T-helper 17 cell (primary cell): ENCODE results near the gene ZNF138. TPM values are rescaled to one million over a fixed set of nuclear protein-coding genes. Genes with fewer than 3 reads are reported as not detected.
"Not testable (repeated sequence)": the region's sequence is repeated elsewhere in the genome, so short reads cannot be mapped to it uniquely, and the experiment has no call there.

Experiments
- ATAC-seq: fragments of 150-1000 bp; cut with Tn5 transposase; 2 replicates; pipeline ENCODE4 v1.10.0; 2021; ENCODE audit warnings: mild to moderate bottlenecking, moderate library complexity
- DNase-seq, 3 donors: peaks; one replicate each; pipeline versions ENCODE4 v3.0.0 to v3.0.0-alpha.2; 2020 to 2021
- H3K9me3 ChIP-seq: one replicate; pipeline ENCODE4 v1.7.0; 2013; ENCODE audit warnings: low read length, mild to moderate bottlenecking; ENCODE audit not compliant: control insufficient read depth, poor library complexity, severe bottlenecking
- H3K27ac Mint-ChIP-seq: one replicate; pipeline ENCODE4 v1.8.0; 2022; ENCODE audit warnings: mild to moderate bottlenecking, moderate library complexity, mixed read lengths
- H3K27me3 Mint-ChIP-seq: one replicate; pipeline ENCODE4 v1.8.0; 2022; ENCODE audit warnings: mixed read lengths
- H3K36me3 Mint-ChIP-seq: one replicate; pipeline ENCODE4 v1.8.0; 2022; ENCODE audit warnings: low read depth, mixed read lengths
- H3K4me1 Mint-ChIP-seq: one replicate; pipeline ENCODE4 v1.8.0; 2022; ENCODE audit warnings: mild to moderate bottlenecking, mixed read lengths
- H3K4me3 Mint-ChIP-seq: one replicate; pipeline ENCODE4 v1.8.0; 2022; ENCODE audit warnings: mild to moderate bottlenecking, moderate library complexity, mixed read lengths
- total RNA-seq, 4 donors: library from RNA in 2 of 4; stranded (reverse) in 2 of 4; gene quantifications; one replicate each; pipeline ENCODE4 v1.2.3 and lab custom pipeline; 2022 to 2026

The ZNF138 gene
- total RNA-seq (1 to 10 TPM; 7.4 to 7.6 TPM), total RNA-seq (lab: John Stamatoyannopoulos, UW) (15.5 to 15.8 reads per million in 2 donors)

DNA sequence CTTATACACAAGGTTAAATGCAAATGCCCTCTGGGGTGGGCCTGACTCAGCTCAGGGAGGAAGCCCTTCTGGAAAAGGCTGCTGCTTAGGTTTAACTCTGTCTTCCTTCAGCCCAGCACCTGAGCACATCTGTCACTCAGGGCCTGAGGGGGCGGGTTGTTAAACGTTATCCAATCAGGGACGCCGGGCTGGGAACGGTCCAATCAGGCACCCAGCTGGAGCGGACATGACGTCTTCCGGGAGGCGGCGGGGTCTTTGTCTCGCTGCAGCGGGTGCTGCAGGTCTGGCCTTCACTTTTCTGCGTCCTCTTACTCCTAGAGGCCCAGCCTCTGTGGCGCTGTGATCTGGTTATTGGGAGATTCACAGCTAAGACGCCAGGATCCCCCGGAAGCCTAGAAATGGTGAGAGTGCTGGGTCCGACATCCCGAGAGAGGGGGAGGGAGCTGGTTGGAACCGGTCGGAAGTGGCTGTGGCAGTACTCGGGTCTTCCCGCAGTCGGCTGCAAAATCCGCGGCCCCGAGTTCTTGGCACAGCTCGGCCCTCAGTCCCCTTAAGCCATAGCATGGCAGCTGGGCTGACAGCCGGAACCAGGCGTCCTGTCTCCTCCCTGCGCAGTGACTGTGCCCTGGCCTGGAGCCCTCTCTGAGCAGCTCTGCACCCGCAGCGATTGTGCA, at the start of gene ZNF138:
ZNF138 (plus strand) TSS at position 258 of the 674 bp plus-strand sequence; CDS start at position 399, 141 bp downstream.
- H3K4me3 Mint-ChIP-seq = peak within 1 kb of the TSS; percentile 96
- H3K36me3 Mint-ChIP-seq = no peaks in the 10 kb centered on the region
- peak; percentile 100 for ATAC-seq
- no peaks in the 10 kb centered on the region for H3K27me3 Mint-ChIP-seq
- H3K9me3 ChIP-seq = no peaks in the 10 kb centered on the region
- DNase-seq = peak; percentile 77 to 86 (median 85)
- peak within 1 kb of the TSS; percentile 96 for H3K27ac Mint-ChIP-seq
- peaks cover 20% of the 10 kb centered on the region for H3K4me1 Mint-ChIP-seq

DNA sequence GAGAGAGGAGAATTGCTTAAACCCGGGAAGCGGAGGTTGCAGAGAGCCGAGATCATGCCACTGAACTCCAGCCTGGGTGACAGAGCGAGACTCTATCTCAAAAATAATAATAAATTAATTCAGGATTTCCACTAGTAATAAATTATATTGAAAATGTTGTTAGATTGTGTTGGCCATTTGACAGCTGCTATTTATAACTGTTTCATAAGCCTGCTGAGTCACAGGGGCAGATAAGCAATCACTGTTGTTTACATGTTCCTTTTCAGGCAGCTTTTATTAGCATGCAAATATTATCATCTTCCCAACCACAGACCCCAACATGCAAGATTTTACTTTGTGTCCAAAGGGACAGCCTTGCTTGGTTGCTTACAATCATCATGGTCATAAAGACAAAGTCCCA, 49.5 kb upstream of the ZNF138 start:
- no peaks in the 10 kb centered on the region for H3K36me3 Mint-ChIP-seq
- no peak overlapping the region for H3K4me3 Mint-ChIP-seq
- no peaks in the 10 kb centered on the region for H3K27me3 Mint-ChIP-seq
- DNase-seq (no peak), ATAC-seq (no peak)
- H3K4me1 Mint-ChIP-seq = no peaks in the 10 kb centered on the region
- H3K27ac Mint-ChIP-seq = no peak overlapping the region
- H3K9me3 ChIP-seq = no peaks in the 10 kb centered on the region

DNA sequence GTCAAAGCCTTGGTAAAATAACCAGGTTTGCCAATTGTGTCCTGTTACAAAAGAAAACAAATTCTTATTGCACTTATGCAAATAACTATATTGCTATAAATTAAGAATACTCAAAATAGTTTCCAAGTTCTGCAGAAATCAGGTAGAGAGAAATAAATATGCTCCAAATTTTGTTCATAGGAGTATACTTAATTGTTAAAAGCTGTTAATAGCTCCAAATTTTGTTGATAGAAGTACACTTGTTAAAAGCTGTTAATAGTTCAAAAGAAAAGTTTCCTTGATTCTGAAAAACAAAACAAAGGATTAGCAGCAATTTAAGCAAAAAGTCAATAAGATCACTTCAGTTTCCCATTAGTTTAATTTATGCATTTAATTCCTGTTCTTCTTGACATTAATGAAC, 46.4 kb upstream of the ZNF138 start:
- H3K36me3 Mint-ChIP-seq = no peaks in the 10 kb centered on the region
- no peaks in the 10 kb centered on the region for H3K4me1 Mint-ChIP-seq
- no peaks in the 10 kb centered on the region for H3K9me3 ChIP-seq
- DNase-seq = no peak
- no peak for ATAC-seq
- H3K27me3 Mint-ChIP-seq = no peaks in the 10 kb centered on the region
- H3K27ac Mint-ChIP-seq = no peak overlapping the region
- no peak overlapping the region for H3K4me3 Mint-ChIP-seq

DNA sequence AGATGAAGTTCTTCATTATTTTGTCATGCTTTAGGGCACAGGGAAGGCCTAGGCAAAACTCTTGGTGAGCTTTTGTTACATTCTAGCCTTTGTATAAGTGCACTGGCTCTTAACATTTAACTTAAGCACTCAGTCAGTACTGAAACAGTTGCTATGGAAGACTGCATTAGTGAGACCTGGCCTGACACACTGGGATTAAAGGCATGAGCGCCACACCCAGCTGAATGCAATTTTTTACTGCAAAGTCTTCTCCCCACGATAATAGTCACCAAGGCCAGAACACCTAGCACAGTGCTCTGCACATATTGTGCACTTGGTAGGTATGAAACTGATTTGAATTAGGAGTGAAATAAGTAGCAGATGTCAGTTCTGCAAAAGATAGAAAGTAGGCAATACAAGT, 41.2 kb upstream of the ZNF138 start:
- no peak for DNase-seq
- Mint-ChIP-seq H3K4me1 (no peaks in the 10 kb centered on the region), H3K4me3 (no peak overlapping the region), H3K36me3 (no peaks in the 10 kb centered on the region), H3K27me3 (no peaks in the 10 kb centered on the region), H3K27ac (no peak overlapping the region)
- ATAC-seq = no peak
- no peaks in the 10 kb centered on the region for H3K9me3 ChIP-seq

DNA sequence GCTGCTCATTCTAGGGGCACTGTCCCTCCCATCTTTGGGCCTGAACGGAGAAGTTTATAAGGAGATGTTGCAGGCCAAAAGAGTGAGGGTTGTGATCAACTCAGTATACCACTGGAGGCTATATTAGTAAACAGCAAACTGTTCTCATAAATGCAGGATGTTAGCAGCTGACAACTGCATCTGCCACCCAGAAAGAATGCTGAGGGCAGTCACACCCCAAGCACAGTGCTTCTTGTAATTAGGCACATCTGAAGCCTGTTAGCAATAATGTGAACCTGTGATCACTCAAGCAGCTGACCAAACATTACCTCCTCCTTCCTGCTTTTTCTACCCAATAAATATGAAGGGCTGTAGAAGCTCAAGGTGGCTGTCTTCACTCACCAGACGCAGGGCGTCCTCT, 38.4 kb upstream of the ZNF138 start:
- ATAC-seq (no peak), DNase-seq (no peak)
- no peaks in the 10 kb centered on the region for H3K27me3 Mint-ChIP-seq
- H3K4me3 Mint-ChIP-seq = no peak overlapping the region
- H3K27ac Mint-ChIP-seq = no peak overlapping the region
- no peaks in the 10 kb centered on the region for H3K4me1 Mint-ChIP-seq
- no peaks in the 10 kb centered on the region for H3K9me3 ChIP-seq
- H3K36me3 Mint-ChIP-seq = no peaks in the 10 kb centered on the region

DNA sequence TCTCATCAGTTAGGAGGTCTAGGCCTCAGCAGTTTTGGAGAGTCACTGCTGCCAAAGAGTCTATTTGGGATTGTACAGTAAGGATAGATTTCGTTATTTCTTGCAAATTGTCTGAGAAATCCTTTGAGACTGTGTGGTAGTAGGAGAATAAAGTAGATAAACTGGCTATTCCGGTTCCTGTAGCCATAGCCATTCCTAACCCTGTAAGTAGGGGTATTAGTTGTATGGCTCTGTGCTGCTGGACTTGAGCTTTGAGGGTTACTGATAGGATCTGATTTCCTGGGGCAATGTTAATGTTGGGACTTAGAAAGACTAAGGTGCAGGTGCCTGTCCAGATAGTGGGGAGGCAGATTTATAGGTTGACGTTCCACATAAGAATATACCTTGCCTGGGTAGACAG, 36.1 kb upstream of the ZNF138 start:
- Mint-ChIP-seq H3K36me3 (no peaks in the 10 kb centered on the region), H3K27ac (no peak overlapping the region), H3K27me3 (no peaks in the 10 kb centered on the region), H3K4me3 (no peak overlapping the region), H3K4me1 (no peaks in the 10 kb centered on the region)
- H3K9me3 ChIP-seq = no peaks in the 10 kb centered on the region
- ATAC-seq (no peak), DNase-seq (no peak)

DNA sequence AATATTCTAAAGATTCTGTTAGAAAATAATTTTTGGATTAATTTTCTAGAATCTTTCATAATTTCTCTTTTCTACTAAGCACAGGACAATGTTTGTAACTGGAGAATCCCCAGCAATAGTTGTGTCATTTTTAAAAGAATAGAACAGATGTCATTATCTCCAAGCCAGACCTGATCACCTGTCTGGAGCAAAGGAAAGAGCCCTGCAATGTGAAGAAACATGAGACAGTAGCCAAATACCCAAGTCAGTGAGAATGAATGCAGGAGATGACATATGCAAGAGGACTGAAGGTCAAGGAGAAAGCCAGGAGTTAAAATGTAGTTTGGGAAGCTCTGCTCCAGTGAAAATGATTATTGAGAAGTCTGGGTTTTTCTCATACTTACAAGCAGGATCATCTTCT, 25.4 kb upstream of the ZNF138 start:
- ATAC-seq (no peak), DNase-seq (no peak)
- H3K4me3 Mint-ChIP-seq = no peak overlapping the region
- H3K9me3 ChIP-seq = no peaks in the 10 kb centered on the region
- H3K36me3 Mint-ChIP-seq = no peaks in the 10 kb centered on the region
- no peaks in the 10 kb centered on the region for H3K27me3 Mint-ChIP-seq
- no peak overlapping the region for H3K27ac Mint-ChIP-seq
- H3K4me1 Mint-ChIP-seq = no peaks in the 10 kb centered on the region

DNA sequence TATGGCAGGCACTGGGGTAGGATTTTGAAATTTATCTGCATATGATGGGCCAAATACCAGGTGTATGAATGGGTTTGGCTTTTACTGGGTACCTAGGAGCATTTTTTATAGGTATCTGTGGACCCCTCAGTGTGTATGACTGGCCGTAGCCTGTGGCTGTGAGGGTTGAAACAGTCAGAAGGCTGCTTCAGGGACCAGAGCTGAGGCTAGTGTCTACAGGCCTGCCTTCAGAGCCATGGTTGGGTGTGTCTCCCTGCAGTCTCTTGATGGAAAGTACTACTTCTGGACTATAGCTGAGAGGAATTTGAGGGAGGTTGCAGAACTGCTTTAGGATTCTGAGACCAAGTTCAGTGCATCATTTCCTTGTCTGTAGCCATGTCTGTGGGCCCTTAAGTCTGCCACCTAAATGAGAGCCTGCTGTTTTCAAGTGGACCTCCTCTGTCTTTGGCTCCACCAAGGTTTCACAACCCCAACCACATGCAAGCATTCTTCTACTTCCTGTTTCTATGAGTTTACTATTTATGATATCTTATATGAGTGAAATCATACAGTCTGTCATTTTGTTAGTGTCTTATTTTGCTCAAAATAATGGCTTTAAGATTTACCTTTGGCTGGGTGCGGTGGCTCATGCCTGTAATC, 19.9 kb upstream of the ZNF138 start:
- no peak overlapping the region for H3K4me3 Mint-ChIP-seq
- no peaks in the 10 kb centered on the region for H3K4me1 Mint-ChIP-seq
- no peaks in the 10 kb centered on the region for H3K36me3 Mint-ChIP-seq
- H3K27ac Mint-ChIP-seq = no peak overlapping the region
- DNase-seq (no peak), ATAC-seq (no peak)
- no peaks in the 10 kb centered on the region for H3K27me3 Mint-ChIP-seq
- no peaks in the 10 kb centered on the region for H3K9me3 ChIP-seq

DNA sequence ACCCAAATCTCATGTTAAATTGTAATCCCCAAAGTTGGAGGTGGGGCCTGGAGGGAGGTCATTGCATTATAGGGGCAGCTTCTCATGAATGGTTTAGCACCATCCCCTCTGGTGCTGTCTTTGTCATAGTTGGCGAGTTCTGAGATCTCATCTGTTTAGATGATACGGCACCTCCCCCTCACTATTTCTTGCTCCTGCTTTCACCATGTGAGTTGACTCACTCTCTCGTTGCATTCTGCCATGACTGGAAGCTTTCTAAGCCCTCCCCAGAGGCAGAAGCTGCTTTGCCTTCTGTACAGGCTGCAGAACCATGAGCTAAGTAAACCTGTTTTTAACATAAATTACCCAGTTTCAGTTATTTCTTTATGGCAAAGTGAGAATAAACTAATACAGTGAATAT, 18.9 kb upstream of the ZNF138 start:
- Mint-ChIP-seq H3K4me3 (no peak overlapping the region), H3K4me1 (no peaks in the 10 kb centered on the region), H3K27me3 (no peaks in the 10 kb centered on the region), H3K36me3 (no peaks in the 10 kb centered on the region), H3K27ac (no peak overlapping the region)
- ATAC-seq = no peak
- H3K9me3 ChIP-seq = no peaks in the 10 kb centered on the region
- DNase-seq = no peak

DNA sequence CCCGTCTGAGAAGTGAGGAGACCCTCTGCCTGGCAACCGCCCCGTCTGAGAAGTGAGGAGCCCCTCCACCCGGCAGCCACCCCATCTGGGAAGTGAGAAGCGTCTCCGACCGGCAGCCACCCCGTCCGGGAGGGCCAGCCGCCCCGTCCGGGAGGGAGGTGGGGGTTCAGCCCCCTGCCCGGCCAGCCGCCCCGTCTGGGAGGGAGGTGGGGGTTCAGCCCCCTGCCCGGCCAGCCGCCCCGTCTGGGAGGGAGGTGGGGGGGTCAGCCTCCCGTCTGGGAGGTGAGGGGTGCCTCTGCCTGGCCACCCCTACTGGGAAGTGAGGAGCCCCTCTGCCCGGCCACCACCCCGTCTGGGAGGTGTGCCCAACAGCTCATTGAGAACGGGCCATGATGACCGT, 9.4 kb upstream of the ZNF138 start:
- not testable (repeated sequence) for DNase-seq, H3K4me1 Mint-ChIP-seq, H3K4me3 Mint-ChIP-seq, ATAC-seq, H3K9me3 ChIP-seq, H3K36me3 Mint-ChIP-seq, H3K27ac Mint-ChIP-seq
- peaks cover 17% of the 10 kb centered on the region for H3K27me3 Mint-ChIP-seq

DNA sequence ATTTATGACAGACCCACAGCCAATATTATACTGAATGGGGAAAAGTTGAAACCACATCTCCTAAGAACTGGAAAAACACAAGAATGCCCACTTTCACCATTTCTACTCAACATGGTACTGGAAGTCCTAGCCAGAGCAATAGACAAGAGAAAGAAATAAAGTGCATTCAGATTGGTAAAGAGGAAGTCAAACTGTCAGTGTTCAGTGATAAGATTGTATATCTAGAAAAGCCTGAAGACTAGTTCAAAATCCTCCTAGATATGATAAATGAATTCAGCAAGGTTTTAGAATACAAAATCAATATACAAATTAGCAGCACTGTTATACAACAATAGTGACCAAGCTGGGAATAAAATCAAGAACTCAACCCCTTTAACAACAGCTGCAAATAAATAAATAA, 6.9 kb upstream of the ZNF138 start:
- H3K9me3 ChIP-seq = no peaks in the 10 kb centered on the region
- Mint-ChIP-seq H3K27me3 (peaks cover 10% of the 10 kb centered on the region), H3K4me1 (peaks cover 2% of the 10 kb centered on the region), H3K36me3 (peaks cover 5% of the 10 kb centered on the region), H3K27ac (no peak overlapping the region), H3K4me3 (no peak overlapping the region)
- DNase-seq (no peak), ATAC-seq (no peak)

DNA sequence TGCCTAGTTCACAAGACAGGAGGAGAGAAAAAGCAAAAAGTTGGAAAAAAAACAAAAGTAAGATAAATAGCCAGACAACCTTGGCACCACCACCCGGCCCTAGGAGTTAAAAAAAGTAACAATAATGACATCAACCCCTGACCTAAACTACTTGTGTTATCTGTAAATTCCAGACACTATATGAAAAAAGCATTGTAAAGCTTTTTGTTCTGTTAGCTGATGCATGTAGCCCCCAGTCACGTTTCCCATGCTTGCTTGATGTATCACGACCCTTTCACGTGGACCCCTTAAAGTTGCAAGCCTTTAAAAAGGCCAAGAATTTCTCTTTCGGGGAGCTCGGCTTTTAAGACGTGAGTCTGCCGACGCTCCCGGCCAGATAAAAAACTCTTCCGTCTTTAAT, 5.0 kb upstream of the ZNF138 start:
- ATAC-seq, H3K27ac Mint-ChIP-seq, H3K4me3 Mint-ChIP-seq: not testable (repeated sequence)

DNA sequence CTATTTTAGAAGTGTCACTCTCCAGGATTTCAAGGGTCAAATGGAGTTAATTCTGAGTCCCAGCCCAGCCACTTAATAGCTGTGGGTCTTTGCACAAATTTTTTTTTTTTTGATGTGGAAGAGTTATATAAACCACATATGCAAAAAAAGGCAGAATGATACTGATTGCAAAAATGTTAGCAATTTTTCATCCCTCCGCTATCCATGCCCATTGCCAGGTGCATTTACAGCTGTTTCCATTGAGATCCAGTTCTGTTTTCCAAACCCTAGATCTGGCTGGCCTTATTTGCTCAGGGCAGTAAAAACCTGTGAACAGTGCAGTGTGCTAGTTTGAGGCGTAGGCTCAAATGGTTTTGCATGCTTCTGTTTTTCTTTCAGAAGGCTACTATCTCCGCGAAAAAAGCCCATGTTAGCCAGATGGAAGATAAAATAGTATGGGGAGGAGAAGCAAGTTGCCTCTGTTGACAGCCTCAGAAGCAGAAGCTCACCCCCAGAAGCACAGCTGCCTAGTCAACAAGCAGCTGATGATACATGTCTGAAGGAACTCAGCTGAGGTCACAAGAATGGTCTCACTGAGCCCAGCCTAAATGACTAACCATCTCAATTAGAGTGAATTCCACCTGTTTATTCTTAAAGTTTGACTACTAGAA, 997 bp upstream of the ZNF138 start:
- Mint-ChIP-seq H3K36me3 (no peaks in the 10 kb centered on the region), H3K27ac (peak overlapping the region; percentile 96), H3K27me3 (no peaks in the 10 kb centered on the region), H3K4me1 (peaks cover 20% of the 10 kb centered on the region), H3K4me3 (peak overlapping the region; percentile 52)
- ATAC-seq = no peak
- no peak for DNase-seq
- no peaks in the 10 kb centered on the region for H3K9me3 ChIP-seq

More for the DNA sequence above, 5.0 kb upstream of the ZNF138 start:
- peaks cover 10% of the 10 kb centered on the region for H3K27me3 Mint-ChIP-seq
- not testable (repeated sequence) for DNase-seq, H3K36me3 Mint-ChIP-seq, H3K9me3 ChIP-seq, H3K4me1 Mint-ChIP-seq
